GM21423 (cell line): ENCODE measurements around the gene OR51D1.

ENCODE experiments used
- ATAC-seq: cut with Tn5 transposase; IDR thresholded peaks from one replicate; pipeline ENCODE4 v1.9.1; 2021; ENCODE audit warnings: mild to moderate bottlenecking, moderate library complexity; ENCODE audit not compliant: unreplicated experiment

OR51D1 gene

GRCh38 chr11:4644233-4644632, 7.0 kb downstream of the OR51D1 start:
- ATAC-seq: no peak

GRCh38 chr11:4645974-4646373, 8.7 kb downstream of the OR51D1 start:
- no peak for ATAC-seq

- no peak for ATAC-seq
These were observed 10.5 kb downstream of the OR51D1 start for GRCh38 chr11:4647766-4648165.

- ATAC-seq: no peak
These were observed 17.5 kb downstream of the OR51D1 start for GRCh38 chr11:4654635-4655369.

GRCh38 chr11:4658629-4659445, 21.6 kb downstream of the OR51D1 start:
- ATAC-seq: no peak

GRCh38 chr11:4662876-4663275, 25.6 kb downstream of the OR51D1 start:
- ATAC-seq: no peak

GRCh38 chr11:4664183-4664582, 26.9 kb downstream of the OR51D1 start:
- ATAC-seq: no peak

- ATAC-seq: no peak
These were observed 27.5 kb downstream of the OR51D1 start for GRCh38 chr11:4664786-4665185.

GRCh38 chr11:4665424-4665823, 28.1 kb downstream of the OR51D1 start:
- ATAC-seq: no peak

- no peak for ATAC-seq
These were observed 34.5 kb downstream of the OR51D1 start for GRCh38 chr11:4671741-4672140.

- ATAC-seq: no peak
These were observed 35.2 kb downstream of the OR51D1 start for GRCh38 chr11:4672470-4672869.

GRCh38 chr11:4673781-4674180, 36.5 kb downstream of the OR51D1 start:
- no peak for ATAC-seq

- no peak for ATAC-seq
These were observed 40.7 kb downstream of the OR51D1 start for GRCh38 chr11:4677948-4678347.

GRCh38 chr11:4680341-4680740, 43.1 kb downstream of the OR51D1 start:
- ATAC-seq: no peak

GRCh38 chr11:4682623-4683419, 45.5 kb downstream of the OR51D1 start:
- no peak for ATAC-seq

GRCh38 chr11:4684631-4685285, 47.5 kb downstream of the OR51D1 start:
- ATAC-seq: no peak
